SK-N-SH treated with all-trans-retinoic acid at 6 μM for 48 hours (cell line): ENCODE data around the gene LBH.

Source experiments
- ATAC-seq: fragments of 200-7000 bp; cut with Tn5 transposase; 3 replicates; pipeline ENCODE4 v1.9.1; 2020; ENCODE audit warnings: mild to moderate bottlenecking, moderate library complexity
- ARNTL ChIP-seq: fragments of 450-650 bp; formaldehyde crosslinking; IDR thresholded peaks from 2 replicates; pipeline ENCODE4 v1.5.0; 2020; ENCODE audit warnings: low read depth, mild to moderate bottlenecking, moderate library complexity, borderline replicate concordance
- BACH2 ChIP-seq: fragments of 250-450 bp; sonication (Bioruptor Pico); IDR thresholded peaks from 2 replicates; pipeline ENCODE4 v1.9.0; 2021; ENCODE audit warnings: mild to moderate bottlenecking, borderline replicate concordance
- CSDC2 ChIP-seq: fragments of 250-450 bp; sonication (Bioruptor Pico); IDR thresholded peaks from 2 replicates; pipeline ENCODE4 v1.5.0; 2020; ENCODE audit warnings: mild to moderate bottlenecking, moderate library complexity
- CSRNP3 ChIP-seq: fragments of 250-450 bp; sonication (Bioruptor Pico); IDR thresholded peaks from 2 replicates; pipeline ENCODE4 v1.5.1; 2021; ENCODE audit warnings: mild to moderate bottlenecking, moderate library complexity
- ESRRG ChIP-seq: fragments of 250-450 bp; sonication (Bioruptor Pico); IDR thresholded peaks from 2 replicates; pipeline ENCODE4 v1.6.1; 2021; ENCODE audit warnings: mild to moderate bottlenecking
- GLIS3 ChIP-seq: fragments of 250-450 bp; sonication (Bioruptor Pico); IDR thresholded peaks from 2 replicates; pipeline ENCODE4 v1.5.0; 2020; ENCODE audit warnings: mild to moderate bottlenecking, moderate library complexity
- ISL1 ChIP-seq: fragments of 250-450 bp; sonication (Bioruptor Pico); IDR thresholded peaks from 2 replicates; pipeline ENCODE4 v2.1.2; 2022; ENCODE audit warnings: mild to moderate bottlenecking, moderate library complexity
- PPARA ChIP-seq: fragments of 250-450 bp; sonication (Bioruptor Pico); IDR thresholded peaks from 2 replicates; pipeline ENCODE4 v1.5.0; 2020; ENCODE audit warnings: mild to moderate bottlenecking, borderline replicate concordance
- RARB ChIP-seq: fragments of 250-450 bp; sonication (Bioruptor Pico); IDR thresholded peaks from 2 replicates; pipeline ENCODE4 v1.8.0; 2021; ENCODE audit warnings: mild to moderate bottlenecking, moderate library complexity
- SNAI2 ChIP-seq: fragments of 250-450 bp; sonication (Bioruptor Pico); IDR thresholded peaks from 2 replicates; pipeline ENCODE4 v1.5.0; 2020; ENCODE audit warnings: mild to moderate bottlenecking, moderate library complexity
- TCF4 ChIP-seq: fragments of 250-450 bp; sonication (Bioruptor Pico); IDR thresholded peaks from 2 replicates; pipeline ENCODE4 v1.8.0; 2021; ENCODE audit warnings: mild to moderate bottlenecking, moderate library complexity, borderline replicate concordance
- TSHZ2 ChIP-seq: fragments of 250-450 bp; sonication (Bioruptor Pico); IDR thresholded peaks from 2 replicates; pipeline ENCODE4 v1.5.0; 2020; ENCODE audit warnings: mild to moderate bottlenecking, moderate library complexity
- ZC3H10 ChIP-seq: fragments of 250-450 bp; sonication (Bioruptor Pico); IDR thresholded peaks from 2 replicates; pipeline ENCODE4 v1.5.1; 2021; ENCODE audit warnings: mild to moderate bottlenecking, moderate library complexity
- ZFP3 ChIP-seq: fragments of 250-450 bp; sonication (Bioruptor Pico); IDR thresholded peaks from 2 replicates; pipeline ENCODE4 v1.5.0; 2020; ENCODE audit warnings: mild to moderate bottlenecking, moderate library complexity
- ZFP30 ChIP-seq: fragments of 450-650 bp; formaldehyde crosslinking; IDR thresholded peaks from 2 replicates; pipeline ENCODE4 v1.5.0; 2022; ENCODE audit warnings: mild to moderate bottlenecking, moderate library complexity
- ZNF8 ChIP-seq: fragments of 450-650 bp; formaldehyde crosslinking; IDR thresholded peaks from 2 replicates; pipeline ENCODE4 v1.5.0; 2020; ENCODE audit warnings: mild to moderate bottlenecking, moderate library complexity
- TF ChIP-seq, protein P1 (sequence below): fragments of 250-450 bp; sonication (Bioruptor Pico); IDR thresholded peaks from 2 replicates; pipeline ENCODE4 v1.5.1; 2020; ENCODE audit warnings: low read depth, mild to moderate bottlenecking, moderate library complexity
- TF ChIP-seq, protein P2 (sequence below): fragments of 250-450 bp; sonication (Bioruptor Pico); IDR thresholded peaks from 2 replicates; pipeline ENCODE4 v1.8.0; 2020; ENCODE audit warnings: mild to moderate bottlenecking, moderate library complexity, borderline replicate concordance
- TF ChIP-seq, protein P3 (sequence below): fragments of 250-450 bp; sonication (Bioruptor Pico); IDR thresholded peaks from 2 replicates; pipeline ENCODE4 v1.8.0; 2021; ENCODE audit warnings: low read depth, mild to moderate bottlenecking, moderate library complexity, borderline replicate concordance

The LBH gene

GRCh38 chr2:30194421-30194820, 36.9 kb upstream of the LBH start (continued):
- TF ChIP-seq ISL1 (no peak), RARB (CRISPR knock-in tag) (no peak), ZC3H10 (no peak)
- TF ChIP-seq, protein P1, sequence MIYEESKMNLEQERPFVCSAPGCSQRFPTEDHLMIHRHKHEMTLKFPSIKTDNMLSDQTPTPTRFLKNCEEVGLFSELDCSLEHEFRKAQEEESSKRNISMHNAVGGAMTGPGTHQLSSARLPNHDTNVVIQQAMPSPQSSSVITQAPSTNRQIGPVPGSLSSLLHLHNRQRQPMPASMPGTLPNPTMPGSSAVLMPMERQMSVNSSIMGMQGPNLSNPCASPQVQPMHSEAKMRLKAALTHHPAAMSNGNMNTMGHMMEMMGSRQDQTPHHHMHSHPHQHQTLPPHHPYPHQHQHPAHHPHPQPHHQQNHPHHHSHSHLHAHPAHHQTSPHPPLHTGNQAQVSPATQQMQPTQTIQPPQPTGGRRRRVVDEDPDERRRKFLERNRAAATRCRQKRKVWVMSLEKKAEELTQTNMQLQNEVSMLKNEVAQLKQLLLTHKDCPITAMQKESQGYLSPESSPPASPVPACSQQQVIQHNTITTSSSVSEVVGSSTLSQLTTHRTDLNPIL (CRISPR knock-in tag) = no peak
- TF ChIP-seq, all 23 proteins: peak for 0

DNA sequence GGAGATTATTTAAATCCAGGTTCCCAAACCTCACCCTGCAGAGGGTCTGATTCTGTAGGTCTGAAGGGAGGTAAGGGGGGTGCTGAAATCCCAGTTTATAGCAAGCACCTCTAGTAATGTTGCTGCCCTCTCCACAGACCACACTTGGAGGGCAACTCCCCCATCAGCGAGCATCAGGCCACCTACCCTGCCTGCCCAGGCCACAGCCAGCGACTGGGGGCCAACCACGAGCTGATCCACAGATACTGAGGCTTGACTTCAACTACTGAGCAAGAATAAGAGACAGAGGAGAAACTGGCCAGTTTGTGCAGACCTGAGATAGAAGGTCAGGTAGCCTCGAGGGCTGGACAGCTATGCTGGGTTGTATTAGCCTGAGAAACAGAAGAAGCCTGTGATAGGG, 36.3 kb upstream of the LBH start:
- TF ChIP-seq BACH2 (no peak), ZFP3 (CRISPR knock-in tag) (no peak), ZC3H10 (no peak), ESRRG (CRISPR knock-in tag) (no peak), CSDC2 (CRISPR knock-in tag) (no peak), ARNTL (CRISPR knock-in tag) (no peak), TCF4 (CRISPR knock-in tag) (no peak), ZNF8 (CRISPR knock-in tag) (no peak), ZFP30 (CRISPR knock-in tag) (no peak), GLIS3 (no peak), CSRNP3 (CRISPR knock-in tag) (no peak), PPARA (CRISPR knock-in tag) (no peak), ISL1 (no peak), RARB (CRISPR knock-in tag) (no peak), SNAI2 (no peak)
- TF ChIP-seq, protein P2, sequence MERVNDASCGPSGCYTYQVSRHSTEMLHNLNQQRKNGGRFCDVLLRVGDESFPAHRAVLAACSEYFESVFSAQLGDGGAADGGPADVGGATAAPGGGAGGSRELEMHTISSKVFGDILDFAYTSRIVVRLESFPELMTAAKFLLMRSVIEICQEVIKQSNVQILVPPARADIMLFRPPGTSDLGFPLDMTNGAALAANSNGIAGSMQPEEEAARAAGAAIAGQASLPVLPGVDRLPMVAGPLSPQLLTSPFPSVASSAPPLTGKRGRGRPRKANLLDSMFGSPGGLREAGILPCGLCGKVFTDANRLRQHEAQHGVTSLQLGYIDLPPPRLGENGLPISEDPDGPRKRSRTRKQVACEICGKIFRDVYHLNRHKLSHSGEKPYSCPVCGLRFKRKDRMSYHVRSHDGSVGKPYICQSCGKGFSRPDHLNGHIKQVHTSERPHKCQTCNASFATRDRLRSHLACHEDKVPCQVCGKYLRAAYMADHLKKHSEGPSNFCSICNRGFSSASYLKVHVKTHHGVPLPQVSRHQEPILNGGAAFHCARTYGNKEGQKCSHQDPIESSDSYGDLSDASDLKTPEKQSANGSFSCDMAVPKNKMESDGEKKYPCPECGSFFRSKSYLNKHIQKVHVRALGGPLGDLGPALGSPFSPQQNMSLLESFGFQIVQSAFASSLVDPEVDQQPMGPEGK (CRISPR knock-in tag) = no peak
- TF ChIP-seq, protein P3, sequence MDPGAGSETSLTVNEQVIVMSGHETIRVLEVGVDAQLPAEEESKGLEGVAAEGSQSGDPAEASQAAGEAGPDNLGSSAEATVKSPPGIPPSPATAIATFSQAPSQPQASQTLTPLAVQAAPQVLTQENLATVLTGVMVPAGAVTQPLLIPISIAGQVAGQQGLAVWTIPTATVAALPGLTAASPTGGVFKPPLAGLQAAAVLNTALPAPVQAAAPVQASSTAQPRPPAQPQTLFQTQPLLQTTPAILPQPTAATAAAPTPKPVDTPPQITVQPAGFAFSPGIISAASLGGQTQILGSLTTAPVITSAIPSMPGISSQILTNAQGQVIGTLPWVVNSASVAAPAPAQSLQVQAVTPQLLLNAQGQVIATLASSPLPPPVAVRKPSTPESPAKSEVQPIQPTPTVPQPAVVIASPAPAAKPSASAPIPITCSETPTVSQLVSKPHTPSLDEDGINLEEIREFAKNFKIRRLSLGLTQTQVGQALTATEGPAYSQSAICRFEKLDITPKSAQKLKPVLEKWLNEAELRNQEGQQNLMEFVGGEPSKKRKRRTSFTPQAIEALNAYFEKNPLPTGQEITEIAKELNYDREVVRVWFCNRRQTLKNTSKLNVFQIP (CRISPR knock-in tag) = no peak

GRCh38 chr2:30197570-30198192, 33.7 kb upstream of the LBH start:
- TF ChIP-seq ZNF8 (CRISPR knock-in tag) = no peak
- TF ChIP-seq ARNTL (CRISPR knock-in tag) = no peak
- TF ChIP-seq, protein P2 (CRISPR knock-in tag) = no peak
- TF ChIP-seq TSHZ2 (CRISPR knock-in tag) = no peak
- no peak for TF ChIP-seq SNAI2
- TF ChIP-seq ZFP3 (CRISPR knock-in tag) = no peak
- no peak for TF ChIP-seq CSDC2 (CRISPR knock-in tag)
- ATAC-seq = no peak

More for the DNA sequence above, 36.3 kb upstream of the LBH start:
- ATAC-seq = no peak
